ENCODE data around the gene LCN15.
"Not testable (repeated sequence)": the region's sequence is repeated elsewhere in the genome, so short reads cannot be mapped to it uniquely, and the experiment has no call there.

The LCN15 gene

GRCh38 chr9:136755302-136756133 lies 8.8 kb downstream of the LCN15 start:
- not testable (repeated sequence) for DNase-seq (ENCODE audit: low read depth, low spot score)

DNA sequence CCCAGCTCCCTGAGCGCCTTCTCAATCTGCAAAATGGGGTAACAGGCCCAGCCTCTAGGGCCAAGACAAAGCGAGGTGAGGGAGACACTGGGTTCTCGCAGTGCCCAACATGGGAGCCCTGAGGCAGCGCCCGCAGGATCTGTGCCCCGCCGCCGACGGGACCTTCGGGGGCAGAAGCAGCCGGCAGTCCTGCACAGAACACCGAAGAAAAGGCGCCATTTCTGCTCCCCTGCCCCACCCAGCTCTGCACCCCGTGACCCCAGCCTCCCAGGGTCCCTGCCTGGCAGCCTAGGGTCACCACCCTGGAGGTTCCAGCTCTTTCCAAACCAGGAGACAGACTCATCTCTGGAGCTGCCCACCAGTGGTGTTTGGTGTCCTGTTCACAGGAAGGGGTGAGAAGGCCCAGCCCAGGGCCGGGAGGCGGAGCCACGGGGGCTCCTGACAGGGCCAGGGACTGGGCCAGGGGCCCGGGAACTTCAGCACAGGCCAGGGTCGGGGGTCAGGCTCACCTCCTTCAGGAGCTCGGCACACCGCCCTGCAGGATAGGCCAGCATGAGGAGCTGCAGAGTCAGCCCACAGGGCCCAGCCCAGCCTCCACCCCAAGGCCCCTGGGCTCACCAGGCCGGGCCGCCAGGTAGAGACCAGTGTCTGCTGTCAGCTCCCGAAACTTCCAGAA lies 9.6 kb downstream of the LCN15 start:
- DNase-seq (ENCODE audit: low read depth, low spot score) = no peak

GRCh38 chr9:136754059-136754572 lies 10.2 kb downstream of the LCN15 start:
- DNase-seq (ENCODE audit: low read depth, low spot score) = no peak

DNA sequence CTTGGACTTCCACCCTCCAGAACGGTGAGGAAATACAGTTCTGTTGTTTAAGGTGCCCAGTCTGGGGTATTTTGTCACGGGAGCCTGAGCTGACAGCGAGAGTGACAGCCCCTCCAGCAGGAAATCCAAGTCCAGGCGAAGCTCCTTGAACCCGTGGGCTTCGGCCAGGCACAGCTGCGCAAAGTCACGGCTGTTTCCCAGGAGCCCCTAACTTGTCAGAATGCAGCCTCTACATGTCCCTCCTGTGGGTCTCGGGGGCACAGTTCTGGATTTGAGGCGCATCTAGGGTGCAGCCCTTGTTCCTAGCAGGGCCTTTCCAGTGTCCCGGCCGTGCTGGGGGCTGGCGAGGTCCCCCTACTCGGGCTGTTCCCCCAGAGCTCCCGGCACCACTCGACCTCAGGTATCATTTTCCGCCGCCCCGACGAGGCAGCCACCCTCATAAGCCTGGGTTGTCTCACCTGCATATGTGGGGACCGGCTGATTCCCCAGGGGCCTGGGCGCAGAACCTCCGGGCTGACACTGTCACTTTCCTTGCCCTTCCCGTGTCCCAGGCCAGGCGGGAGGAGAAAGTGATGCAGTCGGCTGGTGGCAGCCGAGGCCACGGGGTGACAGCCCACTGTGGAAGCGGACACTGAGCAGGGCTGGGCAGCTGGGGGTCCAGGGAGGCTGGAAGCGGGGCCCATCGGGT lies 10.8 kb downstream of the LCN15 start:
- DNase-seq (ENCODE audit: low read depth, low spot score) = no peak

- DNase-seq (ENCODE audit: low read depth, low spot score) = no peak
Measured at GRCh38 chr9:136751814-136752213, 12.5 kb downstream of the LCN15 start.

- DNase-seq (ENCODE audit: low read depth, low spot score) = no peak
Measured at GRCh38 chr9:136751244-136751643, 13.1 kb downstream of the LCN15 start.

DNA sequence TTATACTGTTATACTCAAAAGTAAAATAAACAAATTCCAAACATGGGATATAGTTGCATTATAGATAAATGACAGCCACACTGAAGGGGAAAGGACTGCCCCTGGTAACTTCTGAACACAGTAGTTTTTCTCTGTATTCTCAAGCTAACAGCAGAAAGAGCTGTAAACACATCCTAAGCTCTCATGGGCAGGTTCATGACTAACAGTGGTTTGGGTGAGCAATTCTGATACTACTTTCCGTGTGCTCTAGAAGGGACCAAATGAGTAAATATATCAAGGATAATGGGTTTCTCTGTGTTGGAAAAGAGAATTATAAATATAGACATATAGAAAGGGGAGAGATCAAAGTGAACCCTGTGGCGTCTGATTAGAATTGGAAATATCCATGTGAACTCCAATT lies 13.8 kb downstream of the LCN15 start:
- no peak for DNase-seq (ENCODE audit: low read depth, low spot score)

DNA sequence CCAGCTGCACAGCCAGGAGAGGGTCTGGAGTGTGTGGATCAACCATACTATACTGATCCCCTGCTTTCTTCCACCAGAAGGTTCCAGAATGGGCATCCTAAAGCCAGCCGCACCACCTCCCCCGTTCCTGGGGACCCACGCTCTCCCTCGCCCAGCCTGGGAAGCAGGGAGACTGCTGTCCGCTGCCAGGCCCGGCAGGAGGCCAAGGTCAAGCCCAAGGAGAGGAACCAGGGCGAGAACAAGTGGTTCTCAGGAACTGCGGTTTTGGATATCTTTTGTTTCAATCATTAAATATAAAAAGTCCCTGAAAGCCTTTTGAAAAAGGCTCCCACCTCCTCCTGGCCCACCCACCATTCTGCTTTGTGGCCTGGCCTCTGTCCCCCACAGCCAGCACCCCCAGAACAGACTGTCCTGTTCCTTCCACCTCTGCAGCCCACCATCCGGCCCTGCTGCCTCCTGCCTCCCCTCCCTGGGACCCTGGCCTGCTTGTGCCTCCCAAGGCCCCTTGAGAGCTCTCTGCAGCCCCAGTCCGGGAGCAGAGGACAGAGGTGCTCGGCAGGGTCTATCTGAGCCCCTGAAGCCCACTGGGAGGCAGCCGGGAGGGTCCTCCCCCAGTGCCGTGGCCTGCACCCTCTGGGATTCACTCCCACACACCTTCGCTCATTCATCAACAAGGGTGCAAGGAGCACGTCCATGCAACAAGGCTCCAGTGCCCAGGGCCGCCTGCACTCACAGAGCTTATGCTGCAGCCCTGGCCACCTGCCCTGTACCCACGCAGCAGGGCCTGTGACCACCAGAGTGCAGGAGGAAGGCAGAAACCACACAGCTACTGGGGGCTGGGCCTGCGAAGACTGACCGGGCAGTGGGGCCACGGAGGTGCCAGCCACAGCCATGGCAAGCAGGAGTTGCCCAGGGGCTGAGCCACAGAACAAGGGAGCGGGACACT lies 15.4 kb downstream of the LCN15 start:
- DNase-seq (ENCODE audit: low read depth, low spot score) = no peak

GRCh38 chr9:136748201-136748600 lies 16.1 kb downstream of the LCN15 start, which contains the start of gene LCN6:
LCN6 (minus strand) TSS chr9:136748525; CDS start chr9:136748483, 42 bp downstream.
- DNase-seq (ENCODE audit: low read depth, low spot score) = no peak

DNA sequence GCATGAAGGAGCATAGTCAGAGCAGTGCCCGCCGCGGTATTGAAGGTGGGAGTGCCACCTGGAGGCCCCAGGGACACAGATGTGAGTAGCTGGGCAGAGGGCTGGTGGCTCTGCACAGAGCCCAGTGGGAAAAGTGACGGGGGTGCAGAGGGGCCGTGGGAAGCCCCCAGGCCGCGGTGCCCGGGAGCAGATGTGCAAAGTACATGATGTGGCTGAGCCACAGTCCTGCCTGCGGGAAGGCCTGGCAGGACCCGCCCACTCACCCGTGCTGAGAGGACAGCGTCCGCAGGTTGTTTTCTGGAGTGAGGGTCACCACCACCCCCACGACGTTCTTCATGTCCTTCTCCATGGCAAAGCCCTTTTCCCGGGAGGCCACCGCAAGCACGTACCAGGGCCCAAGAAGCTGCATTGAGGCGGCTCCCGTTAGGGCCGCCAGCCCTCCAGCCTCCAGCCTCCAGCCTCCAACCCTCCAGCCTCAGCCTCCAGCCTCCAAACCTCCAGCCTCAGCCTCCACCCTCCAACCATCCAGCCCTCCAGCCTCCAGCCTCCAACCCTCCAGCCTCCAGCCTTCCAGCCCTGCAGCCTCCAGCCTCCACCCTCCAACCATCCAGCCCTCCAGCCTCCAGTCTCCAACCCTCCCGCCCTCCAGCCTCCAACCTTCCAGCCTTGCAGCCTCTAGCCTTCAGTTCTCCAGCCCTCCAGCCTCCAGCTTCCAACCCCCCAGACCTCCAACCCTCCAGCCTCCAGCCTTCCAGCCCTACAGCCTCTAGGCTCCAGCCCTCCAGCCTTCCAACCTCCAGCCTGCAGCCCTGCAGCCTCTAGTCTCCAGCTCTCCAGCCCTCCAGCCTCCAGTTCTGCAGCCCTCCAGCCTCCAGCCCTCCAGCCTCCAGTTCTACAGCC lies 16.9 kb downstream of the LCN15 start:
- DNase-seq (ENCODE audit: low read depth, low spot score) = no peak

- DNase-seq (ENCODE audit: low read depth, low spot score) = no peak
Measured at GRCh38 chr9:136746621-136747020, 17.7 kb downstream of the LCN15 start.

DNA sequence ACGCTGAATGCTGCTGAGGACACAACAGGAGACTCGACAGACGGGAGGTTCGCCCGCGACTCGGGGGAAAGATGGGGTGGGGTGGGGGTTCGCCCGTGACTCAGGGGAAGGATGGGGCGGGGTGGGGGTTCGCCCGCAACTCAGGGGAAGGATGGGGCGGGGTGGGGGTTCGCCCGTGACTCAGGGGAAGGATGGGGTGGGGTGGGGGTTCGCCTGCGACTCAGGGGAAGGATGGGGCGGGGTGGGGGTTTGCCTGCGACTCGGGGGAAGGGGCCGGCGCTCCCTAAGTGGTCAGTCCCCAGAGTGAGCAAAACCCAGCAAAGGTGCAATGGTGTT lies 18.2 kb downstream of the LCN15 start:
- no peak for DNase-seq (ENCODE audit: low read depth, low spot score)

- DNase-seq (ENCODE audit: low read depth, low spot score) = no peak
Measured at GRCh38 chr9:136745389-136746154, 18.7 kb downstream of the LCN15 start.

DNA sequence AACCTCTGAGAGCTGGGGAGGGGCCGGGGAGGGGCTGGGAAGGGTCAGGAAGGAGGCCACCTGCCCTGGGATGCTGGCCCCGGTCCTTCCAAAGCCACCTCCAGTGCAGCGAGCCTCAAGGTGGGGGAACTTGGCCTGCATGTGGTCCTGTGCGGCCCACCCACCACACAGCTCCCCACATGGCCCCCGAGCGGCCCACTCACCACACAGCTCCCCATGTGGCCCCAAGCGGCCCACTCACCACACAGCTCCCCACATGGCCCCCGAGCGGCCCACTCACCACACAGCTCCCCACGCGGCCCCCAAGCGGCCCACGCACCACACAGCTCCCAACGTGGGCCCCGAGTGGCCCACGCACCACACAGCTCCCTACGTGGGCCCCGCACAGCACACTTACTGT lies 19.5 kb downstream of the LCN15 start:
- DNase-seq (ENCODE audit: low read depth, low spot score) = no peak

DNA sequence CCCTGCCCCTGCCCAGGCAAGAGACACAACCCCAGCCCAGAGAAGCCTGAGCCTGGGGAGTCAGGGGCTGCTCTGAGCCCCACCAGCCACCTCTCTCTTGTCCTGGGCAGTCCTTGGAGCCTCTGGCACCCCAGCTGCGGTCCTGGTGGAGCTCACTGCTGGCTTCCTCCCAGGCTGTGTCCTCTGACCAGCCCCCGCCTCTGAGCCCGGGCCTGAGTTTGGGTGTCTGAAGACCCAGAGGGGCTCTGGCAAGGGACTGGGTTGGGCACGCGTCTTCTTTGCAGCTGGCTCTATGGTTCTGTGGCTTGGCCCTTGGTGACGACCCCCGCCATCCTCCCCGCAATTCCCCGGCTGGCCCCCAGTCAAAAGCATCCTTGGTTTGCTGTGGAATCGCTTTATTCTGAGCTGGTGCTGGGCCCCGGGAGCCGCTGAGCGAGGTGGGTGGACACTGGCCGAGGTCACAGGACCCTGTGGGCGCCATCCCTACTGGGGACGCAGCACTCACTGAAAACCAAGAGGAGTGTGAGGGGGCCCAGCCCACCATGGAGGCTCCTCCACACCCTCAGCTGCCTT lies 20.6 kb downstream of the LCN15 start:
- no peak for DNase-seq (ENCODE audit: low read depth, low spot score)

DNA sequence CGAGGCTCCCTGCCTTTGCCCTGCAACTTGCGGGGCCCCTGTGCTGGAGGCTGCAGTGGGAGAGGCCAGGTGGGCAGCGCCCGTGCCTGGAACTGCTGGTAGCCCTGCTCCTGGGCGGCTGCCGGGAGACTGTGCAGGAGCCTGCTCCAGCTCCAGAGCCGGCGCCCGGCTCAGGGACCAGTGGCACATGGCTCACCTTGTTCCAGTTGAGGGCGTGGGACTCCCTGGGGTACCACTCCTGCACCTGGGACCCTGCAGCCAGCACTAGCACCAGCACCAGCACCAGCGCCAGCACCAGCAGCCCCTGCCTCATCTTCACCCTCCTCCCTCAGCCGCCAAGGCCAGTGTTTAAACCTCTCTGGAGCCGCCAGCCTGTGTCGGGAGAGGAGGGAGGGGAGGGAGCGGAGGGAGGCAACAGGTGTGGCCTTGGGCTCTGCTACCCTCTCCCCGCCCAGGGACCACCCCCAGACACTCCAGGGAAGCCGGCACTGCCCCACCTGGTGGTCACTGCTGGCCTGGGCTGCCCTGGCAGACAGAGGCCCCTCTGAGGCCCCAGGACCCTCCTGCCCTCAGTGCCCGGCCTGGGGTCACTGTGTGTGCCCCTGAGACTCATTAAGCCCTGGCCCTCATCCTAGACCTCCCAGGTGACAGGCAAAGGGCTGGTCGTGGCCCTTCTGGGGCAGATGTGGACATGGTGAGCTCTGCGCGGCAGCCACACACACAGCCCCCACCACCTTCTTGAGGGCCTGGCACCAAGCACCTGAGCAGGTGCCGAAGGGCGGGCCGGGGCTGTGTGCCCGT lies 21.5 kb downstream of the LCN15 start, which contains the start of gene LCN10:
Gene LCN10 (minus strand): TSS at position 350 of the 801 bp plus-strand sequence. CDS start 37 bp downstream, at position 313.
- DNase-seq (ENCODE audit: low read depth, low spot score) = no peak

GRCh38 chr9:136741883-136742571 lies 22.3 kb downstream of the LCN15 start:
- DNase-seq (ENCODE audit: low read depth, low spot score) = no peak
